Stomach (tissue), 4 donors: ENCODE results near the gene ALKBH7.
"Not testable (repeated sequence)": the region's sequence is repeated elsewhere in the genome, so short reads cannot be mapped to it uniquely, and the experiment has no call there.

Source experiments
- EP300 ChIP-seq: sonication (generic); formaldehyde crosslinking; IDR thresholded peaks from one replicate; pipeline ENCODE4 v1.6.1; 2017; ENCODE audit warnings: antibody characterized with exemption
- POLR2A ChIP-seq, 4 donors: fragments of 450-650 bp; IDR thresholded peaks; one replicate each; pipeline ENCODE4 v1.6.1; 2016; ENCODE audit warnings: antibody characterized with exemption in 4 of 4, control low read depth in 2 of 4, mild to moderate bottlenecking in 1 of 4, moderate library complexity in 1 of 4
- POLR2AphosphoS5 ChIP-seq, 3 donors: sonication (generic); formaldehyde crosslinking; IDR thresholded peaks; one replicate each; pipeline ENCODE4 v1.6.1; 2016; ENCODE audit warnings: antibody characterized with exemption in 3 of 3
- TF ChIP-seq, protein P1 (sequence below), 7 experiments: fragments of 450-650 bp in 4 of 7; fragments of 200-600 bp in 3 of 7; sonication (generic) in 3 of 7; IDR thresholded peaks; one replicate each; pipeline ENCODE4 v1.5.1; 2016 to 2019; ENCODE audit warnings: antibody characterized with exemption in 7 of 7, control low read depth in 2 of 7, mild to moderate bottlenecking in 1 of 7

DNA sequence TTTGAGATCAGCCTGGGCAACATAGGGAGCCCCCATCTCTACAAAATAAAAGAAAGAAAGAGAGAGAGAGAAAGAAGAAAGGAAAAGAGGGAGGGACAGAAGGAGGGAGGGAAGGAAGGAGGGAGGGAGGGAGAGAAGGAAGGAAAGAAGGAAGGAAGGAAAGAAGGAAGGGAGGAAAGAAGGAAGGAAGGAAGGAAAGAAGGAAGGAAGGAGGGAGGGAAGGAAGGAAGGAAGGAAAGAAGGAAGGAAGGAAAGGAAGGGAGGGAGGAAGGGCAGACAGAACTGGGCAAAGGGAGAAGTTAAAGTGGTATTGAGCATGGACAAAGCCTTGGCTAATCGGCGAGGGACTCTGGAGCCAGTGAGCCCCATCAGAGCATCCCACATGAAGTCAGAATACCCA, 23.3 kb upstream of the ALKBH7 start:
- TF ChIP-seq, protein P1, sequence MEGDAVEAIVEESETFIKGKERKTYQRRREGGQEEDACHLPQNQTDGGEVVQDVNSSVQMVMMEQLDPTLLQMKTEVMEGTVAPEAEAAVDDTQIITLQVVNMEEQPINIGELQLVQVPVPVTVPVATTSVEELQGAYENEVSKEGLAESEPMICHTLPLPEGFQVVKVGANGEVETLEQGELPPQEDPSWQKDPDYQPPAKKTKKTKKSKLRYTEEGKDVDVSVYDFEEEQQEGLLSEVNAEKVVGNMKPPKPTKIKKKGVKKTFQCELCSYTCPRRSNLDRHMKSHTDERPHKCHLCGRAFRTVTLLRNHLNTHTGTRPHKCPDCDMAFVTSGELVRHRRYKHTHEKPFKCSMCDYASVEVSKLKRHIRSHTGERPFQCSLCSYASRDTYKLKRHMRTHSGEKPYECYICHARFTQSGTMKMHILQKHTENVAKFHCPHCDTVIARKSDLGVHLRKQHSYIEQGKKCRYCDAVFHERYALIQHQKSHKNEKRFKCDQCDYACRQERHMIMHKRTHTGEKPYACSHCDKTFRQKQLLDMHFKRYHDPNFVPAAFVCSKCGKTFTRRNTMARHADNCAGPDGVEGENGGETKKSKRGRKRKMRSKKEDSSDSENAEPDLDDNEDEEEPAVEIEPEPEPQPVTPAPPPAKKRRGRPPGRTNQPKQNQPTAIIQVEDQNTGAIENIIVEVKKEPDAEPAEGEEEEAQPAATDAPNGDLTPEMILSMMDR (IDR thresholded peaks at IDR 0.05): not testable (repeated sequence)
- TF ChIP-seq POLR2A (IDR thresholded peaks at IDR 0.05); POLR2AphosphoS5 (IDR thresholded peaks at IDR 0.05); EP300: not testable (repeated sequence)
